Sigmoid colon (tissue), 4 donors: ENCODE data around the gene FRMD1.

ENCODE experiments used
- EP300 ChIP-seq, 4 donors: sonication (generic); formaldehyde crosslinking; IDR thresholded peaks; one replicate each; pipeline ENCODE4 v1.6.1; 2017; ENCODE audit warnings: antibody characterized with exemption in 4 of 4
- POLR2A ChIP-seq, 2 donors: fragments of 450-650 bp; IDR thresholded peaks; one replicate each; pipeline ENCODE4 v1.6.1; 2016; ENCODE audit warnings: antibody characterized with exemption in 2 of 2, mild to moderate bottlenecking in 2 of 2, moderate library complexity in 2 of 2
- POLR2AphosphoS5 ChIP-seq, 4 donors: sonication (generic); formaldehyde crosslinking; IDR thresholded peaks; one replicate each; pipeline ENCODE4 v1.6.1; 2017; ENCODE audit warnings: antibody characterized with exemption in 4 of 4
- TF ChIP-seq, protein P1 (sequence below), 4 experiments: fragments of 450-650 bp in 3 of 4; fragments of 200-600 bp in 1 of 4; IDR thresholded peaks; one replicate each; pipeline ENCODE4 v1.5.1; 2016 to 2019; ENCODE audit warnings: antibody characterized with exemption in 4 of 4, mild to moderate bottlenecking in 3 of 4, moderate library complexity in 2 of 4

GRCh38 chr6:168081858-168082546 is 3.0 kb upstream of the FRMD1 start:
- TF ChIP-seq, protein P1, sequence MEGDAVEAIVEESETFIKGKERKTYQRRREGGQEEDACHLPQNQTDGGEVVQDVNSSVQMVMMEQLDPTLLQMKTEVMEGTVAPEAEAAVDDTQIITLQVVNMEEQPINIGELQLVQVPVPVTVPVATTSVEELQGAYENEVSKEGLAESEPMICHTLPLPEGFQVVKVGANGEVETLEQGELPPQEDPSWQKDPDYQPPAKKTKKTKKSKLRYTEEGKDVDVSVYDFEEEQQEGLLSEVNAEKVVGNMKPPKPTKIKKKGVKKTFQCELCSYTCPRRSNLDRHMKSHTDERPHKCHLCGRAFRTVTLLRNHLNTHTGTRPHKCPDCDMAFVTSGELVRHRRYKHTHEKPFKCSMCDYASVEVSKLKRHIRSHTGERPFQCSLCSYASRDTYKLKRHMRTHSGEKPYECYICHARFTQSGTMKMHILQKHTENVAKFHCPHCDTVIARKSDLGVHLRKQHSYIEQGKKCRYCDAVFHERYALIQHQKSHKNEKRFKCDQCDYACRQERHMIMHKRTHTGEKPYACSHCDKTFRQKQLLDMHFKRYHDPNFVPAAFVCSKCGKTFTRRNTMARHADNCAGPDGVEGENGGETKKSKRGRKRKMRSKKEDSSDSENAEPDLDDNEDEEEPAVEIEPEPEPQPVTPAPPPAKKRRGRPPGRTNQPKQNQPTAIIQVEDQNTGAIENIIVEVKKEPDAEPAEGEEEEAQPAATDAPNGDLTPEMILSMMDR (IDR thresholded peaks at IDR 0.05), result no peak
- no peak for TF ChIP-seq POLR2A (IDR thresholded peaks at IDR 0.05)
- TF ChIP-seq POLR2AphosphoS5 (IDR thresholded peaks at IDR 0.05), result no peak
- no peak for TF ChIP-seq EP300 (IDR thresholded peaks at IDR 0.05)
